Activated CD4-positive, alpha-beta T cell treated with anti-CD3 and anti-CD28 coated beads, Interleukin-2, amount 50 U/mL, for 48 hours (primary cell): ENCODE measurements around the gene SEC23A.
"Not testable (repeated sequence)": the region's sequence is repeated elsewhere in the genome, so short reads cannot be mapped to it uniquely, and the experiment has no call there.

ENCODE experiments used
- DNase-seq, 2 experiments: peaks; one replicate each; pipeline ENCODE4 v3.0.0-alpha.2; 2020

SEC23A gene

GRCh38 chr14:39028620-39029019 is 74.4 kb downstream of the SEC23A start:
- no peak for DNase-seq

GRCh38 chr14:39025810-39026627 is 77.0 kb downstream of the SEC23A start:
- DNase-seq: no peak

DNA sequence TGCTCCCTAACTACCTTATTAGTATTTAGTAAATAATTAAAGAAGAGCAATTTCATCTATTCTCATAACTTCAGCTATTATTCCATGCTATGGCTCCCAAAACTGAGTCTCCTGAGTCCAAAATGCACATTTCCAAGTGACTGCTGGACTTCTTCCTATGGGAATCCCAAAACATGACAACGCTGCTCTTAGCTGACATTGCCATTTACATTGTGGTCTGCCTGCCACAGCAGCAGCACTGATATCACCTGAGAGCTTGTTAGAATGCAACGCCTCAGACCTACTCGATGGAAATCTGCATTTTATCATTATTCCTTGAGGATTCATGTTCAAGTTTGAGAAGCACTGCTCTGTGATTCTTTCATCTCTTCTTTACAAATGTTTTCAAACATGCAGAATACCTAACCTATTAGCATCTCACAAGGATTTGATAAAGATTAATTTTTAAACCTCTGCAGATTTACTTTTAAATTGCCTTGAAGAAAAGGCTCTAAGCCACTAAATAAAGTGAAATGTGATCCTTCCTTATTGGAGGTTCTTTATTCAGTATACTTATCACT is 77.7 kb downstream of the SEC23A start:
- DNase-seq: no peak

DNA sequence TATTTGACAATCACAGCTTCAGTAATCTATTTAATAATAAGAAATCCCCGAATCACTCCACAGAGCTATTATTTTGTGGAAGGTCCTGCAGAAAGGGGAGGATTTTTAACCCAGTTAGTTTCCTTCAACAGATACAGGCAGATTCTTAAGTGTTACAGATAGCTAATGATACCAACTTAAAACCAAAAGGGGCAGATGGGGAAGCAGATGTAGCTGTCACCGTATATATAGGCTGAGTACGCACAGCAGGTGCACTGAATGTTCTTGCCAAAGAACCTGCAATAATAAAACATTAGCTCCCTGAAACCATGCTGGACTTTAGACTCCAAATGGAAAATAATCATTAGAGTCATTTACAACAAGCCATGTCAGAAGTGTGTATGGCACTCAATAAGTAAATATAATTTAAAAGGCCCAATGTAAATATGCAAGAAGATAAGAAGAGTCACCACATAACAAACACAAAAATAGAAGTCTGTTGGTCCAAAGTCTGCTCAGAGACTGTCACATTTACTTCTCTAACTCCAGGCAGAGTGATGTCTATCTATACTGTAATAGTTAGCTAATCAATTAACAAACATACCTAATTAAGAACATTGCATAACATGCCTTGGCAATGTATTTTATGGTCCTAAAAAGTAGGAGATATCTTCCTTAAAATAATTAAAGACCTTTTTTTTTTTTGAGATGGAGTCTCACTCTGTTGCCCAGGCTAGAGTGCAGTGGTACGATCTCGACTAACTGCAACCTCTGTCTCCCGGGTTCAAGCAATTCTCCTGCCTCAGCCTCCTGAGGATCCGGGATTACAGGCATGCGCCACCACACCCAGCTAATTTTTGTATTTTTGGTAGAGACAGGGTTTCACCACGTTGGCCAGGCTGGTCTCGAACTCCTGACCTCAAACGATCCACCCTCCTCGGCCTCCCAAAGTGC is 78.8 kb downstream of the SEC23A start:
- no peak for DNase-seq

GRCh38 chr14:39017096-39018016 is 85.7 kb downstream of the SEC23A start:
- not testable (repeated sequence) for DNase-seq

DNA sequence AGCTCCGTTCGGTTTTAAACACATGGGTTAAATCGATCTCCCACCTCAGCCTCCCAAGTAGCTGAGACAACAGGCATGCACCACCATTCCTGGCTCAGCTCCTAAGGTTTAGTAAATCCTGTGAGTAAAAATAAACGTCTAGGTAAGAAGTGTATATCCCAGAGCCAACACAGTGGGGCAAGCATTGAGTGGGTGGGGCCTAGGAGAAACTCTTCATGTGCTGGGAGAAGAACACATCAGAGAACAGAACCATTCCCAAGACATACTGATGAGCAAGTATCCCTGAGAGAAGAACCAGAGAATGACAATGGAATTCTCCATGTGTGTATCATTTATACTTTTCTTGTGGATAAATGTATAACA is 86.3 kb downstream of the SEC23A start:
- DNase-seq: no peak

- no peak for DNase-seq
These were observed 87.0 kb downstream of the SEC23A start for GRCh38 chr14:39015964-39016577.

DNA sequence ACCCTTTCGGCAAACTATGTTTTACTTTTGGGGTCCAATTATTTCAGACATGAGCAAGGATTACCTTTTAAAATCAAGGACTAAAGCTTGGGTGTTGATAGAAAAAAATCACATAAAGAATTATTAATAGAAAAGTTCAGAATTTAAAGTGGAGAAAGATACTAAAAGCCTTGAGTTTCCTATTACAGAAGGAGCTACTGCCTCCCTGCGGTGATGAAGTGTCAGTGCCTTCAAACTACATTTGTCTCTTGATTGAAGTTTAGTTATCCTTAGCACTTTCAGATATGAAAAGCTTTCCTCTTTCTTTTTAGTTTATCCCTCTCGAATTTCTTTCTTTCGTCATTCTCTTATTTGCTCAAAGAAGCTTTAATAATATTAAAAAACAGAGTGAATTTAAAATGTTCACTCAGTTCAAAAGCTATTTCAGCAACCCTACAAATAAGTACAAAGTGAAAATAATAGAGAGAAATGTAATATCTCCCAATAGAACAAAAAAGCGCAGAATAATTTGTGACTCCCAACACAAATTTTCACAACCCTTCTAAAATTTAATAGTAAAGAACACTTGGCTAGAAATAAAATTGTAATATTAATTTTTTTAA is 87.6 kb downstream of the SEC23A start:
- peak; percentile 4 to 11 for DNase-seq

GRCh38 chr14:39014460-39014859 is 88.6 kb downstream of the SEC23A start:
- no peak for DNase-seq

- not testable (repeated sequence) for DNase-seq
These were observed 94.1 kb downstream of the SEC23A start for GRCh38 chr14:39008965-39009364.

DNA sequence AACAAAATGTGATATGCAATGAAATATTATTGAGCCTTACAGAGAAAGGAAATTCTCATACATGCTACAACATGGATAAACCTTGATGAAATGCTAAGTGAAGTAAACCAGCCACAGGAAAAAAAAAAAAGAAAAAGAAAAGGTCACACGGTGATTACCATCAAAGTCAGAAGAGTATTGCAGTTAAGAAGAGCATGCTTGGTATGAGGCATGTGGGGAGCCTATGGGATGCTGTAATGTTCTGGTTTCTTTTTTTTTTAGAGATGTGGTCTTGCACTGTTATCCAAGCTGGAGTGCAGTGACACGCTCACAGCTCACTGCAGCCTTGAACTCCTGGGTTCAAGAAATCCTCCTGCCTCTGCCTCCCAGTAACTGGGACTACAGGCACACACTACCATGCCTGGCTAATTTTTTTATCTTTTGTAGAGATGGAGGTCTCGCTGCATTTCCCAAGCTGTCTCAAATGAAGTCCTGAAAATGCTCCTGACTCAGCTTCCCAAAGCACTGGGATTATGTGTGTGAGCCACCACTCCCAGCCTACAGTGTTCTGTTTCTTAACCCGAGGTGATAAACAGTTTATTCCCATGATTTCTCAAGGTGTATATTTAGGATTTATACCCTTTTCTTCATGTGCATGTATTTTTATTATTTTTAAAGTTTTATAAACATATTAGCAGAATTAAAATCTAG is 96.2 kb downstream of the SEC23A start:
- DNase-seq: no peak

GRCh38 chr14:39005044-39005880 is 97.8 kb downstream of the SEC23A start:
- no peak for DNase-seq

- no peak for DNase-seq
These were observed 103.1 kb downstream of the SEC23A start for GRCh38 chr14:38999949-39000348.

GRCh38 chr14:38994731-38995130 is 108.3 kb downstream of the SEC23A start:
- DNase-seq: no peak

DNA sequence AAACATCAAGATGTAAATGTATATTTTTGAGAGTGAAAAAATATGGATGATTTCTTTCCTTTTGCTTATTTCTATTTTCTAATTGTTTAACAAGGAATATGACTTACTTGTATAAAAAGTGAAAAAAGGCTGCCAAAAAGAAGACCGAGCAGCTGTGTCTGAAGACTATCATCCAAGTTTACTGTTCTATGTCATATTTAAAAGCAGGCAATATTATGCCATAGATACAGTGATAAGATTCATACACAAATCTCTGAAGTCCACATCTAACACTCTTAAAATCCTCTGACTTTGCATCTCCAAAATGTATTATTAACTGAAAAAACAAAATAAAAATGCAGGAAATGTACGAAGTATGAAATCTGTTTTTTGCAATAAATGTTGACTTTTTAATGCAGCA is 109.1 kb downstream of the SEC23A start:
- DNase-seq: no peak

DNA sequence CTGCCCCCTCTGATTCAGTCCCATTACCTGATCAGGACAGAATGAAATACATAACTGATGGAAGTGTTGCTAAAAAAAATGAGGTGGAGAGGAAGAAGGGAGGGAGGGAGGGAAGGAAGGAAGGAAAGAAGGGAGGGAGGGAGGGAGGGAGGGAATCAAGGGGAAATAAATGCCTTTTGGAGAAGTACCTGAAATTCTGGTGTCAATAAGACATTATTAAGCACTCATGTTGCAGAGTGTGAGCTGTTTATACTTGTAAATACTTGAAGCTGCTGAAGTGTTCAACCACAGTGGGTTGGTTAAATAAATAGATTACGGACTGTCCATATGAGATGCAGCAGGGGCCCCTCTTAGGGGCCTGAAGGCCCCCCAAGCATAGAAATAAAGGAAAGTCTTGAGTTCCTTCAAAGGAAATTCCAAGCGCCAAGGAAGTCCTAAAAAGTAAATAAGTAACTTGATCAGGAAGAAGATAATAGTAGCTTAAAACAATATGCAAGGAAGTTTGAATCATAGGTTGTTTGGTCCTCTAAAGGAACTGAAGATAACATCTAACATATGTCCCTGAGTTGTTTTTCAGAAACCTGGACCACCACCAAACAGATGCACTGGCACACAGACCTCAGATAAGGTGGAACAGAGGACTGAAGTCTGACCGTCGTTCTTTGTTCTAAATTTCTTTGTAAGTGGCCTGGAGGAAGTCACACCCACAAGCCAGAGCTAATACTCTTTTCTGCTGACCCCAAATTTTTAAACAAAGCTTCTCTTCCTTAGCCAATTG is 110.8 kb downstream of the SEC23A start:
- DNase-seq: no peak

DNA sequence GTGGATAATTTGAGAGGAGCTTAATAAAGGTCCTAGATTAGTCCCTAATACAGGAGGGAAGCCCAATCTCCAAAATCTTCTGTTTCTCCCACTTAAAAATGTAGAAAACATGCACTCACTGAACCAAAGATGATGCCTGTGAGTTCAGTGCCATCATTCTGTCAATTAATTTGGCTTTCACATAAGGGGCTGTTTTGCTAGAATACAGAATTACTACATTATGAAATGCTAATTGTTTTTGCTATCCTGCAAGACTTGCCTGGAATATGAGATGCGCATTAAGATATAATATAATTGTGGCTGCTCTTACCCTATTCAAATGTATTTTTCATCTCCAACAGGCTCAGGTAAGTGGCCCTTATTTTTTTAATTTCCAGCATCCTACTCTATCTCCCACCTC is 111.7 kb downstream of the SEC23A start:
- no peak for DNase-seq

- no peak for DNase-seq
These were observed 113.0 kb downstream of the SEC23A start for GRCh38 chr14:38989922-38990546.

DNA sequence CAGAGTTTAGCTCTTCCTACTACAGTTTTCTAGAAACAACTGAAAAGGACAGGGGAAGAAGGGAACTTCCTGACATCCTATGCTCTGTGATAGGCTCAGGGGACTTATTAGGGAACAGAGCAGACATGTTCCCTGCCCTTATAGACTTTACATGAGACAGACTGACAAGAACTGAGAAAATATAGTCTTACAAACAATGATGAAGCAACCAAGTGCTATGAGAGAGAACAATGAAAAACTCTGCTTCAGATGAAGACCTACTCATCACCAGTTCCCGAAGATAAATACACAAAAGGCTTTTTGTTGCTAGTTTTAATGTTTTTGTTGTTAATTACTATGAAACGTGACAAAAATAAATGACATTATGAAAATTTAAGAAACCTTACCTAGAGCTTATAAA is 115.3 kb downstream of the SEC23A start:
- no peak for DNase-seq
